HepG2 (cell line): ENCODE data around the gene RGP1. TPM values are rescaled to one million over a fixed set of nuclear protein-coding genes. Genes with fewer than 3 reads are reported as not detected.

Source experiments
- BORCS8-MEF2B ChIP-seq: sonication (generic); formaldehyde crosslinking; IDR thresholded peaks from 2 replicates; pipeline ENCODE4 v1.8.0; 2022; ENCODE audit warnings: mild to moderate bottlenecking, missing genetic modification reagents
- CENPX ChIP-seq: sonication (generic); formaldehyde crosslinking; IDR thresholded peaks from 2 replicates; pipeline ENCODE4 v1.9.0; 2021; ENCODE audit warnings: mild to moderate bottlenecking, missing genetic modification reagents, moderate library complexity
- EZH2 ChIP-seq: conservative IDR thresholded peaks from 2 replicates; pipeline ENCODE4 v1.6.1; 2012; ENCODE audit warnings: mild to moderate bottlenecking, low read depth, low read length, moderate library complexity
- GATAD2A ChIP-seq: IDR thresholded peaks from 2 replicates; pipeline ENCODE4 v1.6.1; 2016
- GFI1 ChIP-seq: sonication (generic); formaldehyde crosslinking; IDR thresholded peaks from 2 replicates; pipeline ENCODE4 v1.5.0; 2020; ENCODE audit warnings: missing genetic modification reagents, mild to moderate bottlenecking, borderline replicate concordance
- HES4 ChIP-seq: sonication (generic); formaldehyde crosslinking; IDR thresholded peaks from 2 replicates; pipeline ENCODE4 v1.9.0; 2021; ENCODE audit warnings: mild to moderate bottlenecking, missing genetic modification reagents, borderline replicate concordance
- HMG20A ChIP-seq: IDR thresholded peaks from 2 replicates; pipeline ENCODE4 v1.6.1; 2016; ENCODE audit warnings: borderline replicate concordance
- KLF16 ChIP-seq, 2 experiments: sonication (generic) in 1 of 2; formaldehyde crosslinking in 1 of 2; IDR thresholded peaks; 2 replicates each; pipeline versions ENCODE4 v1.6.1 to v1.8.0; 2016 to 2023; ENCODE audit warnings: missing genetic modification reagents in 2 of 2, missing compliant biosample characterization in 1 of 2
- KLF6 ChIP-seq: IDR thresholded peaks from 2 replicates; pipeline ENCODE4 v1.8.0; 2016; ENCODE audit warnings: missing biosample characterization, missing genetic modification reagents
- MEF2D ChIP-seq: sonication (generic); formaldehyde crosslinking; IDR thresholded peaks from 2 replicates; pipeline ENCODE4 v1.5.1; 2020; ENCODE audit warnings: mild to moderate bottlenecking, missing genetic modification reagents
- NR2F6 ChIP-seq, 2 experiments: IDR thresholded peaks; 2 replicates each; pipeline ENCODE4 v1.6.1; 2016; ENCODE audit warnings: antibody characterized with exemption in 1 of 2, mild to moderate bottlenecking in 1 of 2
- RXRB ChIP-seq: IDR thresholded peaks from 2 replicates; pipeline ENCODE4 v1.6.1; 2016; ENCODE audit warnings: borderline replicate concordance, missing genetic modification reagents, missing compliant biosample characterization
- TCF7 ChIP-seq: sonication (generic); IDR thresholded peaks from 2 replicates; pipeline ENCODE4 v1.6.1; 2016; ENCODE audit warnings: antibody characterized with exemption, low read depth
- TEAD3 ChIP-seq: optimal IDR thresholded peaks from 2 replicates; pipeline ENCODE3; 2016; ENCODE audit warnings: borderline replicate concordance
- ZBTB33 ChIP-seq: sonication (generic); formaldehyde crosslinking; IDR thresholded peaks from 2 replicates; pipeline ENCODE4 v1.4.0; 2020; ENCODE audit warnings: missing genetic modification reagents
- ZFP1 ChIP-seq: IDR thresholded peaks from 2 replicates; pipeline ENCODE4 v1.6.1; 2016
- ZMYM2 ChIP-seq: sonication (generic); formaldehyde crosslinking; IDR thresholded peaks from 2 replicates; pipeline ENCODE4 v1.8.0; 2022; ENCODE audit warnings: mild to moderate bottlenecking, missing genetic modification reagents
- ZNF235 ChIP-seq: sonication (generic); formaldehyde crosslinking; IDR thresholded peaks from 2 replicates; pipeline ENCODE4 v1.8.1; 2023; ENCODE audit warnings: mild to moderate bottlenecking, missing genetic modification reagents, borderline replicate concordance
- ZNF33A ChIP-seq: sonication (generic); formaldehyde crosslinking; IDR thresholded peaks from 2 replicates; pipeline ENCODE4 v1.5.1; 2020; ENCODE audit warnings: missing genetic modification reagents, mild to moderate bottlenecking, moderate library complexity, borderline replicate concordance
- polyA plus RNA-seq, 8 experiments: library from polyadenylated mRNA; depleted of rRNA in 3 of 8; stranded (reverse) in 7 of 8; unstranded in 1 of 8; fragments of >200 nt; fragmentation: Illumina TruSeq in 4 of 8; extraction: Trizol in 4 of 8; gene quantifications; 2 replicates each; pipeline versions ENCODE4 v1.2.1 to v1.2.3, GENCODE V29; 2011 to 2016; ENCODE audit warnings: low read depth in 4 of 8, missing spikeins in 1 of 8, mixed read lengths in 1 of 8; ENCODE audit not compliant: insufficient read depth in 1 of 8
- total RNA-seq, 5 experiments: library from RNA; depleted of rRNA; stranded (reverse); fragments of >200 nt; fragmentation: Illumina TruSeq; extraction: Trizol; gene quantifications; 2 replicates each; pipeline ENCODE4 v1.2.3, GENCODE V29; 2016; ENCODE audit warnings: low read depth in 1 of 5
- TF ChIP-seq, protein P1 (sequence below): sonication (generic); formaldehyde crosslinking; IDR thresholded peaks from 2 replicates; pipeline ENCODE4 v1.5.1; 2020; ENCODE audit warnings: mild to moderate bottlenecking, missing genetic modification reagents, moderate library complexity
- TF ChIP-seq, protein P2 (sequence below): sonication (generic); formaldehyde crosslinking; IDR thresholded peaks from 2 replicates; pipeline ENCODE4 v1.9.0; 2021; ENCODE audit warnings: missing genetic modification reagents, borderline replicate concordance

The RGP1 gene
- total and polyA plus RNA-seq, 2 of the 13 experiments (the other 11 are each of a cell fraction or from before 2014, with no cell fraction given): 12.7 to 21.0 TPM

GRCh38 chr9:35790385-35791296 is 41.6 kb downstream of the RGP1 start (continued):
- TF ChIP-seq NR2F6 (IDR thresholded peaks at IDR 0.05) (no peak), NR2F6 (CRISPR knock-in tag; IDR thresholded peaks at IDR 0.05) (0 out of 2 replicates have a peak, but pooled peaks have one; percentile 30), CENPX (CRISPR knock-in tag) (no peak), ZMYM2 (CRISPR knock-in tag) (no peak), TCF7 (no peak), KLF6 (no peak), ZNF235 (no peak), ZNF33A (no peak), EZH2 (no peak), GFI1 (CRISPR knock-in tag) (0 out of 2 replicates have a peak, but pooled peaks have one; percentile 15), KLF16 (CRISPR knock-in tag; IDR thresholded peaks at IDR 0.05) (0 out of 4 replicates have a peak, but pooled peaks of 1 of the 2 experiments have one; percentile 36), BORCS8-MEF2B (CRISPR knock-in tag) (no peak), ZFP1 (CRISPR knock-in tag) (no peak), RXRB (CRISPR knock-in tag) (peak; percentile 37; the same call in 1 of the 2 replicates), GATAD2A (CRISPR knock-in tag) (0 out of 2 replicates have a peak, but pooled peaks have one; percentile 17), TEAD3 (CRISPR knock-in tag) (peak; percentile 64), HMG20A (CRISPR knock-in tag) (no peak), MEF2D (CRISPR knock-in tag) (no peak), HES4 (CRISPR knock-in tag) (no peak), ZBTB33 (0 out of 2 replicates have a peak, but pooled peaks have one; percentile 24)
- TF ChIP-seq, protein P1, sequence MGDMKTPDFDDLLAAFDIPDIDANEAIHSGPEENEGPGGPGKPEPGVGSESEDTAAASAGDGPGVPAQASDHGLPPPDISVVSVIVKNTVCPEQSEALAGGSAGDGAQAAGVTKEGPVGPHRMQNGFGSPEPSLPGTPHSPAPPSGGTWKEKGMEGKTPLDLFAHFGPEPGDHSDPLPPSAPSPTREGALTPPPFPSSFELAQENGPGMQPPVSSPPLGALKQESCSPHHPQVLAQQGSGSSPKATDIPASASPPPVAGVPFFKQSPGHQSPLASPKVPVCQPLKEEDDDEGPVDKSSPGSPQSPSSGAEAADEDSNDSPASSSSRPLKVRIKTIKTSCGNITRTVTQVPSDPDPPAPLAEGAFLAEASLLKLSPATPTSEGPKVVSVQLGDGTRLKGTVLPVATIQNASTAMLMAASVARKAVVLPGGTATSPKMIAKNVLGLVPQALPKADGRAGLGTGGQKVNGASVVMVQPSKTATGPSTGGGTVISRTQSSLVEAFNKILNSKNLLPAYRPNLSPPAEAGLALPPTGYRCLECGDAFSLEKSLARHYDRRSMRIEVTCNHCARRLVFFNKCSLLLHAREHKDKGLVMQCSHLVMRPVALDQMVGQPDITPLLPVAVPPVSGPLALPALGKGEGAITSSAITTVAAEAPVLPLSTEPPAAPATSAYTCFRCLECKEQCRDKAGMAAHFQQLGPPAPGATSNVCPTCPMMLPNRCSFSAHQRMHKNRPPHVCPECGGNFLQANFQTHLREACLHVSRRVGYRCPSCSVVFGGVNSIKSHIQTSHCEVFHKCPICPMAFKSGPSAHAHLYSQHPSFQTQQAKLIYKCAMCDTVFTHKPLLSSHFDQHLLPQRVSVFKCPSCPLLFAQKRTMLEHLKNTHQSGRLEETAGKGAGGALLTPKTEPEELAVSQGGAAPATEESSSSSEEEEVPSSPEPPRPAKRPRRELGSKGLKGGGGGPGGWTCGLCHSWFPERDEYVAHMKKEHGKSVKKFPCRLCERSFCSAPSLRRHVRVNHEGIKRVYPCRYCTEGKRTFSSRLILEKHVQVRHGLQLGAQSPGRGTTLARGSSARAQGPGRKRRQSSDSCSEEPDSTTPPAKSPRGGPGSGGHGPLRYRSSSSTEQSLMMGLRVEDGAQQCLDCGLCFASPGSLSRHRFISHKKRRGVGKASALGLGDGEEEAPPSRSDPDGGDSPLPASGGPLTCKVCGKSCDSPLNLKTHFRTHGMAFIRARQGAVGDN (CRISPR knock-in tag): peak; percentile 34
- TF ChIP-seq, protein P2, sequence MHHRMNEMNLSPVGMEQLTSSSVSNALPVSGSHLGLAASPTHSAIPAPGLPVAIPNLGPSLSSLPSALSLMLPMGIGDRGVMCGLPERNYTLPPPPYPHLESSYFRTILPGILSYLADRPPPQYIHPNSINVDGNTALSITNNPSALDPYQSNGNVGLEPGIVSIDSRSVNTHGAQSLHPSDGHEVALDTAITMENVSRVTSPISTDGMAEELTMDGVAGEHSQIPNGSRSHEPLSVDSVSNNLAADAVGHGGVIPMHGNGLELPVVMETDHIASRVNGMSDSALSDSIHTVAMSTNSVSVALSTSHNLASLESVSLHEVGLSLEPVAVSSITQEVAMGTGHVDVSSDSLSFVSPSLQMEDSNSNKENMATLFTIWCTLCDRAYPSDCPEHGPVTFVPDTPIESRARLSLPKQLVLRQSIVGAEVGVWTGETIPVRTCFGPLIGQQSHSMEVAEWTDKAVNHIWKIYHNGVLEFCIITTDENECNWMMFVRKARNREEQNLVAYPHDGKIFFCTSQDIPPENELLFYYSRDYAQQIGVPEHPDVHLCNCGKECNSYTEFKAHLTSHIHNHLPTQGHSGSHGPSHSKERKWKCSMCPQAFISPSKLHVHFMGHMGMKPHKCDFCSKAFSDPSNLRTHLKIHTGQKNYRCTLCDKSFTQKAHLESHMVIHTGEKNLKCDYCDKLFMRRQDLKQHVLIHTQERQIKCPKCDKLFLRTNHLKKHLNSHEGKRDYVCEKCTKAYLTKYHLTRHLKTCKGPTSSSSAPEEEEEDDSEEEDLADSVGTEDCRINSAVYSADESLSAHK (CRISPR knock-in tag): no peak
